GM21723 (cell line): ENCODE data around the gene EGFL8.

Experiments
- ATAC-seq: cut with Tn5 transposase; IDR thresholded peaks from one replicate; pipeline ENCODE4 v1.9.1; 2021; ENCODE audit warnings: mild to moderate bottlenecking, moderate library complexity; ENCODE audit not compliant: unreplicated experiment

EGFL8 gene

DNA sequence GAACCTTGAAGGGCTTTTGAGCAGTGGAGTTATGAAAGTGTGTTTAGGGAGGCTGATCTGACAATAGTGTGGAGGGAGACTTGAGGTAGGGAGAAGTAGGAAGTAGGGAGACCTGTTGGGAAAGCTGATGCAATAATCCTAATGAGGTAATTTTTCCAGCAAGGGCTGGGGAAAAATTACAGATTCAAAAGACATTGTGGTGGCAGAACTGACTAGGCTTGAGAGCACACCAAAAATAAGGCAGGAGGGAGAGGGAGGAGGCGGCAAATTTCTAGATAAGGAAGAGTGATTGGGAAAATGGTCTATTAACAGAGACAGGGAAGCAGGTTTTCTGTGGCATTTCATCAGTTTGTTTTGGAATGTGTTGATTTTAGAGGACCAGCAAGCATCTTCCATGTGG, 18.1 kb upstream of the EGFL8 start:
- ATAC-seq = no peak

DNA sequence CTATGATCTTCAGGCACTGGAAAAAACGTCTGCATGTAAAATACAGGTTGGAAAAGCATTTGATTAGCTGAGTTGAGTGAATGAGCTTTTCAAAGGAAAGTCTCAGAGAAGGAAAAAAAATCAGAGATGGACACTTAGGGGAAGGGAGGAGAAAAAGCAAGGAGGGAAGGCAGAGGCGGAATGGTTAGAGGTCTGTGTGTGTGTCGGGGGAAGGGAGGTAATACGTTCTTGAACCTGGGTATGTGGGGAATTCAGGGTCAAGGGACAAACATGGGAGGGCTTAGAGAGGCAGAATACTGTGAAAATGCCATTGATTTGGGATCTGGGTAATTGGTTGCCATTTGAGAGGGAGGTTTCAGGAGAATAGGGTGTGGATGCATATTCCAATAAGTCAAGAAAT, 17.7 kb upstream of the EGFL8 start:
- no peak for ATAC-seq

DNA sequence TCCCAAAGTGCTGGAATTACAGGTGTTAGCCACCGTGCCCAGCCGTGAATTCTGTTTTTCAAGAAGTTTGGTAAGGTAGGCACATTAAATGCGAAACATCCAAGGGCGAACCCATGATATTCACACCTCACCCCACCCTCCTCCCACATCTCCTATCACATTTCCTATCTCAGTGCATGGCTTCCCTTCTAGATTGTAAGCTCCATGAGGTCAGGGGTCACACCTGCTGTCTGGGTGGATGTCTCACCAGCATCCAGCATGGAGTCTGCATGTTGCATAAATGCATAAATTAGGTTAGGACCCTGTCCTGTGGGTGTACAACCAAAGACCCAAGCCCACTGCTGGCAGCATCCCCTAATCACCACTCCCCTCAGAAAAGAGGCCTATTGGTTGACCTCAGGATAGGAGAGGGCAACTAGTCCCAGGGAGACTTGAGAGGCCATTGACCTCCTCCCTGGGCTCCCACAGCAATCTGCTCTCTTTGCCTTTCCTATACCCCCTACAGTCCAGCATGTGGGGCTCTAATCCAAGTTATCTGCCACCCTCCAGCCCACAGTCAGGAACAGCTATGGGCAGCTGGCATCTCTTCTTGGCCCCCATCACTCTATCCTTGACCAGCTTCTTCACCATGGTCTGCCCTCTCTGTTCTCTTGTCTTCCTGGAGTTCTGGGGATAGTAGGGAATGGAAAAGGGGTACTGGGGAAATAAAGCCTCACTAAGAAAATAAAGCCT, 16.8 kb upstream of the EGFL8 start:
- no peak for ATAC-seq

DNA sequence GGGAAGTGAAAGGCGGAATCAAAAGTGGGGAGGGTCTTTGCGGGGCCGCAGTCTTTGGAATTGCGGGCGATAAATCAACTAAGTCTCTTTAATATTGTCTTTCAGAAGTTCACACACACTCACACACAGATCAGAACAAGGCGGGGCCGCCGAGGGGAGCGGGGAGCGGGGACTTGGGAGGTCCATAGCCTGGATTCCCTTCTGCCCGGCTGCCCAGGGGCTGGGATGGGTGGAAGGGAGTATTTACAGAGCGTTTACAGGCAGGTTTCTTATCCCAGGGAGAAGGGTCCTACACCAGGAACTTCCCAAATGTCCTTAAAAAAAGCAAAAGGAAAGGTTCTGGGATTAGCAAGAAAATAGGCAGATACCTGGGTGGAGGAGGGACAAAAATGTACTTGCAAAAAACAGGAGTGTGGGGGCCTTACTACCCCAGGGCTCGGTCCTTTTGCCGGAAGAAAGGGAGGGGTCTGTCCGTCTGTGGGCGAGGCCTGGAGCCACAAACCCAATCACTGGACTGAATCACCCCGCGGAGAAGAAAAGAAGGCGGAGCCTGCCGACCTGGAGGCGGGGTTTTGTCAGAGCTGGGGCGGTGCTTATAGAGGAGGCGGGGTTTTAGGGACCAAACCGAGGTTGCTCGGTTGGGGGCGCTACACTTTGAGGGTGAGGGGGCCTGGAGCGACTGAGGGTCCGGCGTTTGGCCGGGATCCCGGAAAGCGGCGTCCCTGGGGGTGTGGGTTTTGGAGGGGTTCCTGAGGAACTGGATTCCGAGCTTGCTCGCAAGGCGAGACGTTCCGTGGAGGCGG, 15.9 kb upstream of the EGFL8 start:
- no peak for ATAC-seq

DNA sequence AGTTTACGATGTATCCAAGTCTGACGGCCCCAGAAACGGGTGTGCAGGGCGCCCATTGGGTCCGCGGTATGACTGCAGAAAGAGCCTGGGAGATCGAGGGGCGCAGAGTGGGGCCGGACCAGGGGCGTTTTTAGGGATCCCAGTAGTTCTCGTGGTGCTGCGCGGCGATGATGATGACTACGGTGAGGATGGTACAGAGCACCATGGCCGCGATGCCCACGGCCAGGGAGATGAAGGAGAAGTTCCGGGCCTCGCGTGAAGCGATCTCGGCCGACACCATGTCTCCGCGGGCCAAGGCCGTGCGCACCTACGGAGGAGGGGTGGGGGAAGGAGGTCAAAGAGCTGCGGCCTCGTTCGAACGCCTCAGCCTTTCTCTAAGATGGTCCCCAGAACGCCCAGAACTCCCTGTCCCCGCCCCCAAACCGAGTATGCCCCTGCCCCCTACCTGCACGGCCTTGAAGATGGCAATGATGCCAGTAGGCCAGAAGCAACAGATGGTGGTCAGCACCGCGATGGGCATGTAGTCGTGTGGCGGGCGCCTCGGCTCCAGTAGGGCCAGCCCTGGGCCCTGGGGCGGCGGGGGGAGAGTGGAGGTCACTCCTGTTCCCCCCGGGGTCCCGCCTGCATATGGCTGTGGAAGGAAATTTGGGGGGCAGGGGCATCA, 15.2 kb upstream of the EGFL8 start:
- no peak for ATAC-seq

DNA sequence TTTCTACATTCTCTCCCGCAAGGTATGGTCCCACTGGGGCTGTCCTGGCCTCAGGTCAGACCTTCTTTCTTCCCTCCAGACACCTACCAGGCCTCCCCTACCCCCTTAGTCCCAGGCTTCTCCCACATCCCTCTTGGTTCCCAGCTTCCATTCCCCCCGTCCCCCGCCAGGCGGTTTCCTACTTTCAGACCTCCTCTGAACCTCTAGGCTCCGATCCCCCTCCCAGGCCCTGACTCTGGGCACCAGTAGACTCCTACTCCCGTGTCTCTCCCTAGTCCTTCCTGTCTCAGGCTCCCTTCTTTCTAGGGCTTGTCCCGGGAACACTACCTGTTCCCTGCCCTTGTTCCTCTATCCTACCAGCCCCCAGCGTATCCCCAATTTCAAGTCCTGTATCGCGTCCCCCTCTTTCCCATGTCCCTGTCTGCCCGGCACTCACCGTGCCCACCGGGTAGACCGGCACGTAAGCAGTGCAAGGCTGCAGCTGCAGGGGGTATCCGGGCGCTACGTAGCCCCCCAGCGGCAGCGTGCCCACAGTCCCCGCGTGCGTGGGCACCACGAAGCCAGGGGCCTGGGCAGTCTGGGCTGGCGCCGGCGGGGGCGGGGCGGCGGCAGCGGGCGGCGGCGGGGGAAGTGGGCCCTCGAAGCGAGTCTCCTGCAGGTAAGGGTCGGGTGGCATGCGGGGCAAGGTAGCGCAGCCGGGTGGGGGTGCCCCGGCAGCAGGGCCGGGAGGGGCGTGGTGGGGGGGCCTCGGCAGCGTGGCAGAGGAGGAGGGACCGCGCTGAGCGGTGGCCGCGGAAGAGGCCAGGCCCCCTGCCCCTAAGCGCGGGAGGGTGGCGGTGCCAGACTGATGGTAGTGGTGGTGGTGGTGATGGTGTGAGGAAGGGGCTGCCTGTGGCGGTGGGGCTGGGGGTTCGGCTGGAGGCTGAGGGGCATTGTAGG, 14.2 kb upstream of the EGFL8 start:
- no peak for ATAC-seq

DNA sequence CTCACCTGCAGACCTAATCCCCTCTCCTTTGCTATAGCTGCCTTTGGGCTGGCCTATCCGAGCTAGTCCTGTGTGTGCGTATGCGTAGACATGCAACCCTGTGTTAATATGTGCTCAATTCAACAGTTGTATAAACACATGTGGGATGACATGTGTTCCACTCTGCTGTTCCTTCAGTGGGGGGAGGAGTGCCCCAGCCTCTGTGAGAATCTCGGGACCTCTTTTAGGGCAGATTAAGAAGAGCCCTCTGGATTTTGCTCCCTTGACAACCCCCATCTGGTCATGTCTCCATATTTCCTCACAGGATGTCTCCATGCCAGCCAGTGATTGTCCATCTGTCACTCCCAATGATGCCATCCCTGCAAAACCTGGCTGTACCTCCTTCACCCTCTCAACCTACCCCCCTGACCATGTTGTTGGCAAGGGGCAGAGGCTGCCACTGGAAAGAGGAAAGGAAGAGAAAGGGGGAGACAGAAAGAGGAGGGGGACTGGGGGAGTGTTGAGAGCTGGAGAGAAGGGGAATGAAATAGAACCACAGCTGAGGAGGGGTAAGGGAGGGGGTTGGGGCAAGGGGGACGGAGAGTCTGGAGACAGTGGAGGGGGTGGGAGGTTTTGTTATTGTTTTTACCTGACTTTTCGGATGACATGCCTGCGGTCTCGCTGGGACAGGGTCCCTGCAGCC, 13.1 kb upstream of the EGFL8 start:
- ATAC-seq = no peak

DNA sequence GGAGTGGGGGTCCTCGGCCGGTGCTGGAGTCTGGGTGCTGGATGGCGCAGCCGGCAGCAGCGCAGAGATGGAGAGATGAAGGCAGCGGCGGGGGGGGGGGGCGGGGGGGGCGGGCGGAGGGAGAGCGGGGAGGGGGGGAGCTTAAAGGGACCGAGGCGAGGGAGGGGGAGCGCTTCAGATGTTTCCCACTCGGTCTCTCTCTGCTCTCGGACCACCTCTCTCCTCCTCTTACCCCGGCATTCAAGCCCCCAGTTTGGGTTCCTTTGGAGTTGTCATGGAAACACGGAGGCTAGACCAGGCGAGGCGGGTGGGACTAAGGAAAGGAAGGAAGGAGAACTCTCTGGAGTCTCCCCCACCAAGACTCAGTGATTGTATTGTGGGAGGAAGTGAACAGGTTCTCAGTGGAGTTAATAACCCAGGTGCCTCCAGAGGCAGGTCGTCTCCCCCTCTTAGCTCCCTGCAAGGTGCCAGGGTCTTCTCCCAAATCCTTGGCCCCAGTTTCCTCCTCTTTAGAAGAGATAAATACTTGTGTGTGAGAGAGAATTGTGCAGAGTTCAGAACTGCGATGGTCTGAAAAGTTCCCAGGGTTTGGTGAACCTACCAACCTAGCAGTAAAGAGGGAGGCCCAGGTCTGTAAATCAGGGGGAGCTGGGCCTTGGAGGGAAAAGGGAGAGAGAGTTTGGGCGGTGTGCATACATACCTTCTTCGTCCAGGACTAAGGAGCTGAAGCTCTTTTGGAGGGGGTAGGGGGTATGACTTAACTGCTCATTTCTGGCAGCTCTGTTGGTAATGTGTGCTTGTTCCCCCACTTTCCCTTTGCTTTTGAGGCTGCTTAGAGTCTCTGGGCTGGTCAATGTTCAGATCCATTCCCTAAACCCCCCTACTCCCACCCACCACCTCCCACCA, 12.3 kb upstream of the EGFL8 start, which contains the start of gene PRRT1:
Gene PRRT1 (minus strand): TSS at position 77 of the 906 bp plus-strand sequence. CDS start 112 bp downstream, outside the sequence.
- ATAC-seq = no peak

DNA sequence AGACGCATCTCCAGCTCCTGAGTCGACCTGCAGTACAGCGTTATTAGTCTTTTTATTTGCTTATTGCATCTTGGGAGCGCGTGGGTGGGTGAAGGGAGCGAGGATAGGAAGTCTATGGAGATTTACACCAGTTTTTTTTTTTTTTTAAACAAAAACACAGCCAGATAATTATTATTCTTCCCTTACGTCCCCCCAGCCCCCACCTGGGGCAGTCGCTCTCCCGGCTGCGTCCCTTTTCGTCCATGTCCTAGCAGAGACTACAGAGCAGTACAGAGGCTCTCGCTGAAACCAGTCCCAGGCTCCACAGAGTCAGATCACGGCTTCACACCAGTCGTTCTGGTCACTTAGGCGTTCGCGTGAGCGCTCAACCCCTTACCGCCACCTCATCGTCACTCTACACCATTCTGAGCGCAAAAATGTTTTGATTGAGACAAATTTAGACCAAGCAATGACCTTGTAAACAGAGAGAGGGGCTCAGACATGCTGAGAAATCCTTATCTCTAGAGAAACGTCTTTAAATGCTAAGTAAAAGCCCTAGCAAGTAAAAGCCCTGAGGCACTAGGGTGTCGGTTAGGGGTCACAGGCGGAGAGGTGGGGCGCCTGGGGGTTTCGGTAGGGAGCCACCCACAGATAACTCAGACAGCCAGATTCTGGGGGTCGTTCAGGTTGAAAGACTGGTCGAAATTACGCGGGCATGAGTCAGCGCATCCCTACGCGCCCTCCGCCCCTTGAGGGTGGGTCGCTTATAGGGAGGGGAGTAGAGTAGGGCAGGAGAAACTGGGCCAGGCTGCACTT, 11.4 kb upstream of the EGFL8 start:
- ATAC-seq = no peak

DNA sequence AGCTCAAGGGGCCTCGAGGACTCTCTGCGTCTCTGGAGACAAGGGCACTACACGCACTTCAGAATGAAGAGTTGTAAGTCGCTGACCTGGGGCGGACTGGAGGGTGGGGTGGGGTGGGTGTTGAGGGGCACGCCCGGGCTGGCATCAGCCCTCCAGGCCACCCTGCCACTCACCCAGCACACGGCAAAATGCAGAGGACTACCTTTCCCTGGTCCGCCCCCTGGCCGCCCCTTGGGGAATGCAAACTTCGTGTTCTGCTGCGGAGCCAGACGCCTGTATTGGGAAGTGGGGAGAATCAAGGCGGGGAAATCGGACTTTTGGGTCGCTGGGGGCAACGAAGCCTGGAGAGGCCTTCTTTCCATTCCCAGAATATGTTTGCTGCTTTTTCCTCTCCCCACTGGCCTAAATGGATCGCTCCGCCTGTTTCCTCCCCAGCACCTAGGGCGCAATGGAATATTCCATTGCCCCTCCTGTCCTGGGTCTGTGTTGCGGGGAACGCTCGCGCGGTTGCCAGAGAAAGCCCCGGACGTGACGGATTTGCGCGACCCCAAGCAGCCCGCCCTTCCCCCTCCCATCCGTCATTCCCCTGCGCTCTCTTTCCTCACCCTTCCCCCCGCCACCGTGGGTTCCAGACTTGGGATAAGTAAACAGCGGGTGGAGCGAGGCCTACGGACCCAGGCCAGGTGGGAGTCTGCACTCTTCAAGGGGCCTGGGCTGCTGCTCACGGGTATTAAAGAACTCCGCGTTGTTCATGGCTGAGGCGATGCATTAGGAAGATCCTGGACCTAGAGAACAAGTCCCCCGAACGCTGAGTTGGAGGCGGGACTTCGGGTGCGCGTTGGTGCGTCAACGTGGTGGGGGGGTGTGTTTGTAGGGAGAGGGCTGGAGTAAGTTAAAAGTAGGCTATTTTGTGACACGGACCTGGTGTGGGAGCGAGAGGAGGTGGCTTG, 10.6 kb upstream of the EGFL8 start, which contains the start of gene PPT2:
Gene PPT2 (plus strand): TSS at position 578 of the 950 bp plus-strand sequence. CDS start 454 bp downstream, outside the sequence.
- peak; percentile 31 for ATAC-seq

DNA sequence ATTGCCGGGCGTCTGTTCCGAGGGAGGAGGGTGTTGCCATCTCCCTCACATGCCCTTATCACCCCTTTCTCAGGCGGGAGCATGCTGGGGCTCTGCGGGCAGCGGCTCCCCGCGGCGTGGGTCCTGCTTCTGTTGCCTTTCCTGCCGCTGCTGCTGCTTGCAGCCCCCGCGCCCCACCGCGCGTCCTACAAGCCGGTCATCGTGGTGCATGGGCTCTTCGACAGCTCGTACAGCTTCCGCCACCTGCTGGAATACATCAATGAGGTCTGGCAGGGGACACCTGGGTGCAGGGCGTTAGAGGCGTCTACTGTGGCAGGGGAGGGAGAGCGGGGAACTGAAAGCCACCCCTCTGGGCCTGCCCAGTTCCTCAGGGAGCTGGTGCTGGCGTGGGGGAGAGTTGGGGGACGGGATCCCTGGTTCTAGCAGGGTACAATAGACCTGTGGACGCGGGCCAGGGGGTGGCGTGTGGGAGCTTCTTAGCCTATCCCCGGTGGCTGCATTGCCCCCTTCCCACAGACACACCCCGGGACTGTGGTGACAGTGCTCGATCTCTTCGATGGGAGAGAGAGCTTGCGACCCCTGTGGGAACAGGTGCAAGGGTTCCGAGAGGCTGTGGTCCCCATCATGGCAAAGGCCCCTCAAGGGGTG, 9.8 kb upstream of the EGFL8 start:
- peak; percentile 73 for ATAC-seq

DNA sequence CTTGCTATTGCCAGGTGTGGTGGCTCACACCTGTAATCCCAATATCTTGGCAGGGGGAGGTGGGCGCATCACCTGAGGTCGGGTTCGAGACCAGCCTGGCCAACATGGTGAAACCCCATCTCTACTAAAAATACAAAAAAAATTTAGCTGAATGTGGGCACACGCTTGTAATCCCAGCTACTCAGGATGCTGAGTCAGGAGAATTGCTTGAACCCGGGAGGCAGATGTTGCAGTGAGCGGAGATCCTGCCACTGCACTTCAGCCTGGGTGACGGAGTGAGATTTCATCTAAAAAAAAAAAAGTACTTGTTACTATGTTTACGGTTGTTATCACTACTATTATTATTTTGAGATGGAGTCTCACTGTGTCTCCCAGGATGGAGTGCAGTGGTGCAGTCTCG, 7.5 kb upstream of the EGFL8 start:
- ATAC-seq = no peak

DNA sequence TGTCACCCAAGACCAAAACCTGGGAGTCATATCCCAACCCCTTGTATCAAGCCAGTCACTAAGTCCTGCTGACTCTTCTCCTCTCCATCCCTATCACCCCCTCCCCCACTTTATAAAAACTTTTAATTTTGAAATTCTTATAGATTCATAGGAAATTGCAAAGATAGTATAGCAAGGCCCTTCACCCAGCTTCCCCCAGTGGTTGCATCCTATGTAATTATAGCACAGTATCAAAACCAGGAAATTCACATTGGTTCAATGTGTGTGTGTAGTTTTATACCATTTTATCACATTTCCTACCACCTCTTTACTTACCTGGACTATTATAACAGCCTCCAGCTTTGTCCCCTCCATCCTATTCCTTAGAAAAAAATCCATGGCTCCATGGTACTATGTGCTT, 6.3 kb upstream of the EGFL8 start:
- ATAC-seq = no peak

DNA sequence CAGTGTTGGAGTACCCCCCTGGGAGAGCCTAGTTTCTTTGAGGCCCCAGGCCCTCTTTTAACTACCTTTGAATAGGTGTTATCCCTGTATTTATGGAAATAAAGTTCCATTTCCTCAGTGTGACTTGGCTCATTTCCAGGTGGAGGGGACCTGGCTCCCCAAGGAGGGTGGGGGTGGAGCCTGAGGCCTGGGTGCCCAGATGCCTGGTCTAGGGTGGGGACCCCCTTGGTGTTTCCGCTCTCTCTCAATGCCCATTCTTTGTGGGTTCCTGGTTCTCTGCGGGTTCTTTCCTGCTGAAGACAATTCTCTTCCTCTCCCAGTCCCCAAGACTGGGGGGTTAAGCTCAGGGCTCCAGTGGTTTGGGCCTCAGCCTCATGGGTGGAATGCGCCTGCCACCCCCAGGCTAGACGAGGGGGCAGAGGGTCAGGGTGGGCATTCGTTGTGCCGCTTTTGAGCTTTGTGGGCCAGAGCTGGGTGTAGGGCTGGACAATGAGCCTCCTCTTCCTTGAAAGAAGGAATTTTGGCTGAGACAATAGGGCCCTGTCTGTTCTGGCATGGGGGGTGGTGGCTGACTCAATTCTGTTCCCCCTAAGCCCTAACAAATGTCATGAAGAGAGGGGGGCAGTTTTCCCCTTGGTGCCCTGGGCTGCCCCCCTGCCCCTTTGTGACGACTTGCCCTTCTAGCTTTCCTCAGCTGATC, 686 bp upstream of the EGFL8 start:
- no peak for ATAC-seq

DNA sequence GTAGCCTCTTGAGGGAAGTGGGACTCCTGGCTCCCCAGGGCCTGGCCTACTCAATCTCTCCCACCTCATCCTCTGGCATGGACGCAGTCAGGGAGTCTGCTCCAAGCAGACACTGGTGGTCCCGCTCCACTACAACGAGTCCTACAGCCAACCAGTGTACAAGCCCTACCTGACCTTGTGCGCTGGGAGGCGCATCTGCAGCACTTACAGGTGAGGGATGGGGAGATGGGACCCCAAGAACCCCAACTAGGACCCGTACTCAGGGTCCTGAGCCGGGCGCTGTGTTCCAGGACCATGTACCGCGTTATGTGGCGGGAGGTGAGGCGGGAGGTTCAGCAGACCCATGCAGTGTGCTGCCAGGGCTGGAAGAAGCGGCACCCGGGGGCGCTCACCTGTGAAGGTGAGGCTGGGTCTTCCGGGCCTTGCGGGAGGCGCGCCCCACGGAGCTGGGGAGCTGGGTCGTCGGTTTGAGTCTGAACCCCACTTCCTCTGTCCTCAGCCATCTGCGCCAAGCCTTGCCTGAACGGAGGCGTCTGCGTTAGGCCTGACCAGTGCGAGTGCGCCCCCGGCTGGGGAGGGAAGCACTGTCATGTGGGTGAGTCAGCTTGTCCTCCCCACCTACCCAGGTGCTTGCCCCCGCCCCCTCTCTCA, 2.1 kb downstream of the EGFL8 start:
- ATAC-seq = no peak
